Measurements from ENCODE around the gene MCC.

DNA sequence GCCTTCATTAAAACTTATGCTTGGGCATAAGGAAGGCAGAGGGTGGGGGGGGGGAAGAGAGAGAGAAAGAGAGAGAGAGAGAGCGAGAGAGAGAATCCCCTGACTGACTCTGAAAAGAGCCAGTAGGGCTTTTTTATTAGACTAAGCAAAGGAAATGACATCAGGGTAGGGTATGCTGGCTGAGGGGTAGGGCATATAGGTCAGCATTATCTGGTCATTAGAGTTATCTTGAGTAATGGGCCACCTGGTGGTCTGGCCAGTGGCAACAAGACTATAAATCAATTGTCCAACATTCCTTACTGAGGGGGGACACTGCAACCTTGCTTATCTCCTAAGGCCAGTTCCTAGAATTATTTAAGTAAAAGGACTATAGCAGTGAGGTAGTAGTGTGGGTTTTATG is 120.7 kb downstream of the MCC start:
- TF ChIP-seq, protein P1, sequence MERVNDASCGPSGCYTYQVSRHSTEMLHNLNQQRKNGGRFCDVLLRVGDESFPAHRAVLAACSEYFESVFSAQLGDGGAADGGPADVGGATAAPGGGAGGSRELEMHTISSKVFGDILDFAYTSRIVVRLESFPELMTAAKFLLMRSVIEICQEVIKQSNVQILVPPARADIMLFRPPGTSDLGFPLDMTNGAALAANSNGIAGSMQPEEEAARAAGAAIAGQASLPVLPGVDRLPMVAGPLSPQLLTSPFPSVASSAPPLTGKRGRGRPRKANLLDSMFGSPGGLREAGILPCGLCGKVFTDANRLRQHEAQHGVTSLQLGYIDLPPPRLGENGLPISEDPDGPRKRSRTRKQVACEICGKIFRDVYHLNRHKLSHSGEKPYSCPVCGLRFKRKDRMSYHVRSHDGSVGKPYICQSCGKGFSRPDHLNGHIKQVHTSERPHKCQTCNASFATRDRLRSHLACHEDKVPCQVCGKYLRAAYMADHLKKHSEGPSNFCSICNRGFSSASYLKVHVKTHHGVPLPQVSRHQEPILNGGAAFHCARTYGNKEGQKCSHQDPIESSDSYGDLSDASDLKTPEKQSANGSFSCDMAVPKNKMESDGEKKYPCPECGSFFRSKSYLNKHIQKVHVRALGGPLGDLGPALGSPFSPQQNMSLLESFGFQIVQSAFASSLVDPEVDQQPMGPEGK (CRISPR knock-in tag; IDR thresholded peaks at IDR 0.05; ENCODE audit: borderline replicate concordance): no peak
- no peak for TF ChIP-seq ZNF8 (CRISPR knock-in tag; IDR thresholded peaks at IDR 0.05)
- TF ChIP-seq, protein P2, sequence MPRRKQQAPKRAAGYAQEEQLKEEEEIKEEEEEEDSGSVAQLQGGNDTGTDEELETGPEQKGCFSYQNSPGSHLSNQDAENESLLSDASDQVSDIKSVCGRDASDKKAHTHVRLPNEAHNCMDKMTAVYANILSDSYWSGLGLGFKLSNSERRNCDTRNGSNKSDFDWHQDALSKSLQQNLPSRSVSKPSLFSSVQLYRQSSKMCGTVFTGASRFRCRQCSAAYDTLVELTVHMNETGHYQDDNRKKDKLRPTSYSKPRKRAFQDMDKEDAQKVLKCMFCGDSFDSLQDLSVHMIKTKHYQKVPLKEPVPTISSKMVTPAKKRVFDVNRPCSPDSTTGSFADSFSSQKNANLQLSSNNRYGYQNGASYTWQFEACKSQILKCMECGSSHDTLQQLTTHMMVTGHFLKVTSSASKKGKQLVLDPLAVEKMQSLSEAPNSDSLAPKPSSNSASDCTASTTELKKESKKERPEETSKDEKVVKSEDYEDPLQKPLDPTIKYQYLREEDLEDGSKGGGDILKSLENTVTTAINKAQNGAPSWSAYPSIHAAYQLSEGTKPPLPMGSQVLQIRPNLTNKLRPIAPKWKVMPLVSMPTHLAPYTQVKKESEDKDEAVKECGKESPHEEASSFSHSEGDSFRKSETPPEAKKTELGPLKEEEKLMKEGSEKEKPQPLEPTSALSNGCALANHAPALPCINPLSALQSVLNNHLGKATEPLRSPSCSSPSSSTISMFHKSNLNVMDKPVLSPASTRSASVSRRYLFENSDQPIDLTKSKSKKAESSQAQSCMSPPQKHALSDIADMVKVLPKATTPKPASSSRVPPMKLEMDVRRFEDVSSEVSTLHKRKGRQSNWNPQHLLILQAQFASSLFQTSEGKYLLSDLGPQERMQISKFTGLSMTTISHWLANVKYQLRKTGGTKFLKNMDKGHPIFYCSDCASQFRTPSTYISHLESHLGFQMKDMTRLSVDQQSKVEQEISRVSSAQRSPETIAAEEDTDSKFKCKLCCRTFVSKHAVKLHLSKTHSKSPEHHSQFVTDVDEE (CRISPR knock-in tag; IDR thresholded peaks at IDR 0.05): peak; percentile 49; the same call in 1 of the 2 replicates
- TF ChIP-seq RARB (CRISPR knock-in tag; IDR thresholded peaks at IDR 0.05): no peak
- TF ChIP-seq TOX (CRISPR knock-in tag; IDR thresholded peaks at IDR 0.05; ENCODE audit: borderline replicate concordance): no peak
- no peak for TF ChIP-seq ESRRG (CRISPR knock-in tag; IDR thresholded peaks at IDR 0.05)
- TF ChIP-seq PPARA (CRISPR knock-in tag; IDR thresholded peaks at IDR 0.05; ENCODE audit: borderline replicate concordance): no peak
- TF ChIP-seq ZNF70 (CRISPR knock-in tag; IDR thresholded peaks at IDR 0.05): no peak
